Left lung (tissue), 10 donors: ENCODE measurements around the gene MBNL1. TPM values are rescaled to one million over a fixed set of nuclear protein-coding genes. Genes with fewer than 3 reads are reported as not detected.
A peak's percentile ranks its signal among the peaks of the same experiment; 100 is the strongest.

Source experiments
- ATAC-seq: fragments of 200-7000 bp; cut with Tn5 transposase; one replicate; pipeline ENCODE4 v1.9.1; 2020; ENCODE audit warnings: moderate library complexity
- DNase-seq, 4 donors: peaks; one replicate each; pipeline ENCODE4 v3.0.0-alpha.2; 2013 to 2020
- H3K27ac ChIP-seq, 2 donors: fragments of 200-600 bp; sonication (generic) in 1 of 2; one replicate each; pipeline versions ENCODE4 v1.5.0 to v1.8.0; 2020 to 2021
- H3K27me3 ChIP-seq, 2 donors: fragments of 200-600 bp; sonication (generic) in 1 of 2; one replicate each; pipeline versions ENCODE4 v1.5.0 to v1.8.0; 2020 to 2021
- H3K36me3 ChIP-seq, 2 donors: fragments of 200-600 bp; sonication (generic) in 1 of 2; one replicate each; pipeline versions ENCODE4 v1.5.0 to v1.8.0; 2020 to 2021
- H3K4me1 ChIP-seq, 2 donors: fragments of 200-600 bp; one replicate each; pipeline ENCODE4 v1.8.0; 2021
- H3K4me3 ChIP-seq, 2 donors: fragments of 200-600 bp; sonication (generic) in 1 of 2; one replicate each; pipeline versions ENCODE4 v1.5.0 to v1.8.0; 2020 to 2021; ENCODE audit warnings: mild to moderate bottlenecking in 1 of 2
- H3K9me3 ChIP-seq, 2 donors: fragments of 200-600 bp; sonication (generic) in 1 of 2; one replicate each; pipeline versions ENCODE4 v1.5.0 to v1.8.0; 2020 to 2021
- intact Hi-C, 2 donors: fragments of 100-400 bp; cut with DNase I; formaldehyde crosslinking; loops; one replicate each; pipeline versions ENCODE4 v1.11.2 to v1.14.2; 2022
- polyA plus RNA-seq, 6 donors: library from polyadenylated mRNA; unstranded; fragments of 120-200 nt; gene quantifications; one replicate each; pipeline ENCODE4 v1.2.1, GENCODE V29; 2013; ENCODE audit not compliant: insufficient read length in 6 of 6
- total RNA-seq, 2 donors: library from RNA; stranded (reverse); fragmentation: NEBNext Ultra II Directional; extraction: Animal tissue kit (Norgen Biotek cat#: 25700); gene quantifications; one replicate each; pipeline ENCODE4 v1.2.1, GENCODE V29; 2021
- TF ChIP-seq, protein P1 (sequence below), 2 donors: fragments of 200-600 bp; sonication (generic) in 1 of 2; IDR thresholded peaks; one replicate each; pipeline versions ENCODE4 v1.5.0 to v1.8.0; 2021; ENCODE audit warnings: antibody characterized with exemption in 2 of 2
- donor health status: DM: no; HTN: yes; CAD: no.
- donor health status: DM: no; HTN: no; CAD: no.

MBNL1 gene
- total and polyA plus RNA-seq, 8 donors, result 92.3 to 246 (median 109) TPM

DNA sequence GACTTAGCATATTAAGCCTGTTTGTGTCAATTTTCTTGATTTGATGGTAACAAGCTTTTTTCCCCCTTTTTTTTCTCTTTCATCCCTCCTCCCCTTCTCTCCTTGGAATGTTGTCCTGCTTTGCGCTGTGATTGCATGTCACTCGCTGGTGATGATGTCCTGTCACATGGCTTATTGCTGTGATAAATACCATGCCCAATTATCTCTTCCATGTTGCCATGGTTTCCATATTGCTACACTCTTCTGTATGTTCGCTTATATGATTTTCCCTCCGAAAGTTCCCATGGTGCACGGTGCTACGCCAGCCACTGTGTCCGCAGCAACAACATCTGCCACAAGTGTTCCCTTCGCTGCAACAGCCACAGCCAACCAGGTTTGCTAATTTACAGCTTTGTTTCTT is 187.3 kb downstream of the MBNL1 start:
- TF ChIP-seq, protein P1, sequence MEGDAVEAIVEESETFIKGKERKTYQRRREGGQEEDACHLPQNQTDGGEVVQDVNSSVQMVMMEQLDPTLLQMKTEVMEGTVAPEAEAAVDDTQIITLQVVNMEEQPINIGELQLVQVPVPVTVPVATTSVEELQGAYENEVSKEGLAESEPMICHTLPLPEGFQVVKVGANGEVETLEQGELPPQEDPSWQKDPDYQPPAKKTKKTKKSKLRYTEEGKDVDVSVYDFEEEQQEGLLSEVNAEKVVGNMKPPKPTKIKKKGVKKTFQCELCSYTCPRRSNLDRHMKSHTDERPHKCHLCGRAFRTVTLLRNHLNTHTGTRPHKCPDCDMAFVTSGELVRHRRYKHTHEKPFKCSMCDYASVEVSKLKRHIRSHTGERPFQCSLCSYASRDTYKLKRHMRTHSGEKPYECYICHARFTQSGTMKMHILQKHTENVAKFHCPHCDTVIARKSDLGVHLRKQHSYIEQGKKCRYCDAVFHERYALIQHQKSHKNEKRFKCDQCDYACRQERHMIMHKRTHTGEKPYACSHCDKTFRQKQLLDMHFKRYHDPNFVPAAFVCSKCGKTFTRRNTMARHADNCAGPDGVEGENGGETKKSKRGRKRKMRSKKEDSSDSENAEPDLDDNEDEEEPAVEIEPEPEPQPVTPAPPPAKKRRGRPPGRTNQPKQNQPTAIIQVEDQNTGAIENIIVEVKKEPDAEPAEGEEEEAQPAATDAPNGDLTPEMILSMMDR (IDR thresholded peaks at IDR 0.05), result no peak
- peaks cover 0 to 24% of the 10 kb centered on the region in 2 donors for H3K4me1 ChIP-seq
- peaks cover 0 to 75% of the 10 kb centered on the region in 2 donors for H3K36me3 ChIP-seq
- no peak for DNase-seq
- no peaks in the 10 kb centered on the region for H3K9me3 ChIP-seq
- ATAC-seq, result no peak
- H3K27ac ChIP-seq, result no peak overlapping the region
- H3K4me3 ChIP-seq, result no peak overlapping the region
- H3K27me3 ChIP-seq, result no peaks in the 10 kb centered on the region
- intact Hi-C loops, result no loop called here

DNA sequence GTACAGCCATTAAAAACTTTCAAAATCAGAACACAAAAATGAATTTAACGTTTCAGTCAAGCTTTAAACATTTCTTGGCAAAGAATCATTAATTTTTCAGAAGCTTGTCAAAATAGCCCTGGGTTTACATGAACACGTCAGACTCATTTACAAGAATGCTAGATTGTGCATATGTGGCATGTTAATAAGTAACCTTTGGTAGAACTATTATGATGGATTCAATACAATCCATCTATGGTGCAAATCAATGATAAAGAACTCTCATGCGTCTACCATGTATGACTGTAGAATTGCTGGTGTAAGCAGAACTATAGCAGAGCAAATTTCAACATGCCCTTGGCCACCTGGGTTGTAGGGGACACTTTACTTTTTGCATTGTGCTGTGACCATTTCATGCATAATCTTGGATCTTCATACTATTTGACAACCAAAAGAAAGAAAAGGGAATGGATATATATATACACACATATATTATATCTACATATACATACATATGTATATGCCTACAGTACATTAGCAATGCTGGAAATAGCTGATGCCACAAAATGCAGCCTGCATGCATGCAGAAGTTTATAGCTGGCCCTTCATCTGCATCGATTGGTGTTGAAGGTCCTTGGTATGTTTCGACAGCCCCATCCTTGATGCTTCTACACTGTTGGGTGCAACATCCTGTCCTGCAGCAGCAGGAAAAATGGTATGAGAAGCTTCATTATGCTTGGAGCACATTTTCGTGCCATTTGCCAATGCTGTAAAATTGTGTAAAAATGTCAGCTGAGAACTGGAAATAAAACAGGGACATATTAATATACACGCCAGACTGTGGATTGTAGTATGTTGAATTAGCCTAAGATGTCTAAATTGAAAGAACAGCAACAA is 189.0 kb downstream of the MBNL1 start:
- H3K4me1 ChIP-seq, result peaks cover 0 to 13% of the 10 kb centered on the region in 2 donors
- intact Hi-C loops, result no loop called here
- no peak for DNase-seq
- TF ChIP-seq, protein P1 (IDR thresholded peaks at IDR 0.05), result no peak
- H3K9me3 ChIP-seq, result no peaks in the 10 kb centered on the region
- no peak for ATAC-seq
- H3K27me3 ChIP-seq, result no peaks in the 10 kb centered on the region
- no peak overlapping the region for H3K4me3 ChIP-seq
- peaks cover 0 to 73% of the 10 kb centered on the region in 2 donors for H3K36me3 ChIP-seq
- peak overlapping the region in 1 of 2 donors; percentile 13 for H3K27ac ChIP-seq

DNA sequence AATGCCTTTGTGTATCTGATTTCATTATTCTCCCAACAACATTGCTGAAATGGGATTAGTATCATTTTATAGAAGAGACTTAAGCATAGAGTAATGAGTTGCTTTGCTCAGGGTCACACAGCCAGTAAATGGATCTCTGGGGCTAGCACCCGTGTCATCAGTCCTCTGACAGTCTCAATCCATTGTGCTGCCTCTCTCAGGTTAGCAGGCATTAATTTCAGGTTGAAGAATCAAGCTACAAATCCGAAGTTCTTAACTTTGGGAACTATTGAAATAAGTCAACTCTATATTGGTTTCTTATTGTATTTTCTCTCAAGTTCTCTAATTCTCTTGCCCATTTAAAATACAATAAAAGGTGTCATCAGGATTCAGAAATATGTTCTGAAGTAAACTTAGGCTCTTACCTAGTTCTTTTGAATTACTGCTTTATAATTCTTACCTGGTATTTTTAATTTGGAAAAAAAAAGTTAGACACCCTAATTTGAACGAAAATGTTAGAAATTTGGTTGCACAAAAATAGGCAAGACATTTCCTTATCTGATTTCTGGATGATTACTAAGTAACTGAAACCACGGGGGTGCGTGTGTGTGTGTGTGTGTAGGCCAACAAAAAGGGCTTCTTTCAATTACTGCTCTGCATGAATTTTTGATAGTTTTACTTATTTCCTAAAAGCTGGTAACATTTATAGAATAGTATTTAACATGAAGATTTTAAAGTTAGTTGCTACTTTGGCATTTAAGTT is 189.8 kb downstream of the MBNL1 start:
- TF ChIP-seq, protein P1 (IDR thresholded peaks at IDR 0.05), result no peak
- Histone ChIP-seq H3K36me3 (peaks cover 0 to 71% of the 10 kb centered on the region in 2 donors), H3K4me1 (peaks cover 0 to 18% of the 10 kb centered on the region in 2 donors), H3K27ac (peak overlapping the region in 1 of 2 donors; percentile 13), H3K27me3 (no peaks in the 10 kb centered on the region), H3K9me3 (no peaks in the 10 kb centered on the region), H3K4me3 (no peak overlapping the region)
- intact Hi-C loops, result no loop called here
- no peak for ATAC-seq
- no peak for DNase-seq

DNA sequence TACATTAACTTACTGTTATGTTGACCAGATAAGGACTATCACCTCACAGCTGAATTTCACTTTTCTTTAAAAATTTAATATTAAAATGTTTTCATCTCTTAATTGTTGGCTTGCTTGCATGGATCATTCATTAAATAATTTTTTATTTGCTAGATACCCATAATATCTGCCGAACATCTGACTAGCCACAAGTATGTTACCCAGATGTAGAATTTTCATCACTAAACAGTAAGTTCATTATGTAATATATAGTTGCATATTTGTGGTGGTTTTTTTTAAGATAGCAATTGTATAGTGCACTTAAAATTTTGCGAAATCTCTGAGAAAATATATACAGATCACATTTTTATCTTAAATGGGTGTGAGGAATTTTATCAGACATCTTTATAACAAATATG is 190.4 kb downstream of the MBNL1 start:
- Histone ChIP-seq H3K4me1 (peaks cover 0 to 24% of the 10 kb centered on the region in 2 donors), H3K27ac (no peak overlapping the region), H3K9me3 (no peaks in the 10 kb centered on the region), H3K4me3 (no peak overlapping the region), H3K36me3 (peaks cover 0 to 69% of the 10 kb centered on the region in 2 donors), H3K27me3 (no peaks in the 10 kb centered on the region)
- no peak for DNase-seq
- TF ChIP-seq, protein P1 (IDR thresholded peaks at IDR 0.05), result no peak
- ATAC-seq, result no peak
- intact Hi-C loops, result no loop called here

DNA sequence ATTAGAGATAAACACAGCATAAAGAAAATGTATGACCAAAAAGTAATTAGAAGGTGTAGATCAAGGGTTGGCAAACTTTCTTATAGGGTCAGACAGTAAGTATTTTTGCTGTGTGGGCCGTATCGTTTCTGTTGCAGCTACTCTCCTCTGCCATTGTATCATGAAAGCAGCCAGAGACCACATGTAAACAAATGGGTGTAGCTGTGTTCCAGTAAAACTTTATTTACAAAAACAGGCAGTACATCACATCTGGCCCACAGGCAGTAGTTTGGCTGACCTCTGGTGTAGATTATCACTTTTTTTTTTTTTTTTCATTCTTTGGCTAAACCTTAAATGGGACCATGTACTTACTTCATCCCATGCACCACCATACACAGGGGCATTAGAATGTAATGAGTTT is 190.8 kb downstream of the MBNL1 start:
- no peak overlapping the region for H3K27ac ChIP-seq
- intact Hi-C loops, result no loop called here
- H3K36me3 ChIP-seq, result peaks cover 0 to 70% of the 10 kb centered on the region in 2 donors
- H3K4me3 ChIP-seq, result no peak overlapping the region
- TF ChIP-seq, protein P1 (IDR thresholded peaks at IDR 0.05), result no peak
- DNase-seq (no peak), ATAC-seq (no peak)
- H3K9me3 ChIP-seq, result no peaks in the 10 kb centered on the region
- peaks cover 0 to 24% of the 10 kb centered on the region in 2 donors for H3K4me1 ChIP-seq
- H3K27me3 ChIP-seq, result no peaks in the 10 kb centered on the region
